Measurements from ENCODE around the gene OIP5. TPM values are rescaled to one million over a fixed set of nuclear protein-coding genes. Genes with fewer than 3 reads are reported as not detected.

OIP5 gene
- polyA plus RNA-seq, 1 donor from 2014 or later, result 1.7 TPM

DNA sequence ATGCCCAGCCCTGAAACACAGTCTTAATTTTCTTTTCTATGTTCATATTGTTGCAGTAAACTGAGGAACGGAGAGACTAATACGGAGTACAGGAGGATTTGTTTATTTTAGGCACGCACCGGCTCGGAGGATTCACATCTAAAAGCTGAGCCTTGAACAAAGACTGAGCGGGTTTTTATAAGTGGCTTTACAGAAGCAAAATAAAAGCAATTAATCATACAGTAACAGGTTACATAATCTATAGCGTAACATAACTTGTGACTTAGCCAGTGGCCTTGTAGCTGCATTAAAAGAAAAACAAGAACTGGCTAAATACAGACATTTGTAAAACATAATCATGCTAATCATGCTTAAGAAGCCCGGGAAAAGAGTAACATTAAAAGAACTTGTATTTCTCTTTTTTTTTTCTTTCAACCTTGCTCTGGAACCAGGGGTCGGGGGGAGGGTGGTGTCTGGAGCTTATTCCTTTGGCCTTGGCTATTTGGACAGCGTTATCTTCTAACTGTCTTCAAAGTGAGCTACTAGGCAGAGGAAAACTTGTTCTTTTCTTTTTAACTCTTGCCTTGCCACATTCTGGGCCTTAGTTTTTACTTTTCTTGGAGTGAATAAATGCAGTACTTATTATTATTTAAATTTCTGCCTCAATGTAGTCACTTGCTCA is 17.8 kb upstream of the OIP5 start:
- Histone ChIP-seq H3K9me3 (ENCODE audit: low read length) (no peaks in the 10 kb centered on the region), H3K4me2 (ENCODE audit: low read length) (no peak overlapping the region), H3K9me2 (ENCODE audit: insufficient read depth, low read length) (no peaks in the 10 kb centered on the region), H3K79me2 (replicated peaks; ENCODE audit: insufficient read depth, low read length) (no peaks in the 10 kb centered on the region), H4K20me1 (ENCODE audit: insufficient read depth) (no peaks in the 10 kb centered on the region), H3K4me3 (ENCODE audit: low read length) (no peak overlapping the region), H3K36me3 (ENCODE audit: insufficient read depth, low read length) (no peaks in the 10 kb centered on the region), H3K9ac (ENCODE audit: low read length) (no peak overlapping the region), H3K27ac (ENCODE audit: low read length) (no peak overlapping the region), H3K27me3 (ENCODE audit: insufficient read depth, low read depth, low read length) (no peaks in the 10 kb centered on the region), H3F3A (ENCODE audit: insufficient read depth, low read length, poor library complexity, severe bottlenecking) (no peaks in the 10 kb centered on the region), H2AFZ (ENCODE audit: low read depth, low read length) (no peak overlapping the region)
- TF ChIP-seq MXI1 (conservative IDR thresholded peaks at IDR 0.05; ENCODE audit: poor library complexity, severe bottlenecking) (no peak), TAF1 (IDR thresholded peaks at IDR 0.05; ENCODE audit: low read depth) (no peak), RAD21 (conservative IDR thresholded peaks at IDR 0.05) (no peak), EP300 (conservative IDR thresholded peaks at IDR 0.05; ENCODE audit: poor library complexity, severe bottlenecking) (no peak), SMC3 (conservative IDR thresholded peaks at IDR 0.05; ENCODE audit: poor library complexity) (no peak)

DNA sequence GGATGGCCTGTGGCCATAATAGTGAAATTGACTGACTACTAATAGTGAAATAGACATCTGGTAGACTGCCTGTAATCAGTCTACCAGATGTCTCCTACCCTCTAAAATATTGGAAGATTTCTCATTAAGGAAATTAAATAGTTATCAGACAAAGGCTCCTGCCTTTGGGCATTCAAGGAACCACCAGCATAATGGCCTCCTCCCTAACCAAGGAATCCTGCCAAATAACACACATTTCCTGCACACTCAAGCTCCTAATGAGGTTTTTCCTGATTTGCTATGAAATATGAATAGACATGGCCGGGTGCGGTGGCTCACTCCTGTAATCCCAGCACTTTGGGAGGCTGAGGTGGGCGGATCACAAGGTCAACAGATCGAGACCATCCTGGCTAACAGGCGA is 14.8 kb upstream of the OIP5 start:
- no peak overlapping the region for H2AFZ ChIP-seq (ENCODE audit: low read depth, low read length)
- H3K36me3 ChIP-seq (ENCODE audit: insufficient read depth, low read length), result no peaks in the 10 kb centered on the region
- no peak overlapping the region for H3K4me2 ChIP-seq (ENCODE audit: low read length)
- H3K4me3 ChIP-seq (ENCODE audit: low read length), result no peak overlapping the region
- H3K27ac ChIP-seq (ENCODE audit: low read length), result no peak overlapping the region
- no peaks in the 10 kb centered on the region for H4K20me1 ChIP-seq (ENCODE audit: insufficient read depth)
- H3K9ac ChIP-seq (ENCODE audit: low read length), result no peak overlapping the region
- no peaks in the 10 kb centered on the region for H3K79me2 ChIP-seq (replicated peaks; ENCODE audit: insufficient read depth, low read length)
- no peaks in the 10 kb centered on the region for H3K27me3 ChIP-seq (ENCODE audit: insufficient read depth, low read depth, low read length)
- no peak for TF ChIP-seq POLR2AphosphoS5 (IDR thresholded peaks at IDR 0.05)
- TF ChIP-seq, protein P1, sequence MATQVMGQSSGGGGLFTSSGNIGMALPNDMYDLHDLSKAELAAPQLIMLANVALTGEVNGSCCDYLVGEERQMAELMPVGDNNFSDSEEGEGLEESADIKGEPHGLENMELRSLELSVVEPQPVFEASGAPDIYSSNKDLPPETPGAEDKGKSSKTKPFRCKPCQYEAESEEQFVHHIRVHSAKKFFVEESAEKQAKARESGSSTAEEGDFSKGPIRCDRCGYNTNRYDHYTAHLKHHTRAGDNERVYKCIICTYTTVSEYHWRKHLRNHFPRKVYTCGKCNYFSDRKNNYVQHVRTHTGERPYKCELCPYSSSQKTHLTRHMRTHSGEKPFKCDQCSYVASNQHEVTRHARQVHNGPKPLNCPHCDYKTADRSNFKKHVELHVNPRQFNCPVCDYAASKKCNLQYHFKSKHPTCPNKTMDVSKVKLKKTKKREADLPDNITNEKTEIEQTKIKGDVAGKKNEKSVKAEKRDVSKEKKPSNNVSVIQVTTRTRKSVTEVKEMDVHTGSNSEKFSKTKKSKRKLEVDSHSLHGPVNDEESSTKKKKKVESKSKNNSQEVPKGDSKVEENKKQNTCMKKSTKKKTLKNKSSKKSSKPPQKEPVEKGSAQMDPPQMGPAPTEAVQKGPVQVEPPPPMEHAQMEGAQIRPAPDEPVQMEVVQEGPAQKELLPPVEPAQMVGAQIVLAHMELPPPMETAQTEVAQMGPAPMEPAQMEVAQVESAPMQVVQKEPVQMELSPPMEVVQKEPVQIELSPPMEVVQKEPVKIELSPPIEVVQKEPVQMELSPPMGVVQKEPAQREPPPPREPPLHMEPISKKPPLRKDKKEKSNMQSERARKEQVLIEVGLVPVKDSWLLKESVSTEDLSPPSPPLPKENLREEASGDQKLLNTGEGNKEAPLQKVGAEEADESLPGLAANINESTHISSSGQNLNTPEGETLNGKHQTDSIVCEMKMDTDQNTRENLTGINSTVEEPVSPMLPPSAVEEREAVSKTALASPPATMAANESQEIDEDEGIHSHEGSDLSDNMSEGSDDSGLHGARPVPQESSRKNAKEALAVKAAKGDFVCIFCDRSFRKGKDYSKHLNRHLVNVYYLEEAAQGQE (IDR thresholded peaks at IDR 0.05; ENCODE audit: borderline replicate concordance), result no peak
- no peak for TF ChIP-seq SMC3 (conservative IDR thresholded peaks at IDR 0.05; ENCODE audit: poor library complexity)
- no peak for TF ChIP-seq RAD21 (conservative IDR thresholded peaks at IDR 0.05)
- no peak for TF ChIP-seq EP300 (conservative IDR thresholded peaks at IDR 0.05; ENCODE audit: poor library complexity, severe bottlenecking)
- TF ChIP-seq, protein P2, sequence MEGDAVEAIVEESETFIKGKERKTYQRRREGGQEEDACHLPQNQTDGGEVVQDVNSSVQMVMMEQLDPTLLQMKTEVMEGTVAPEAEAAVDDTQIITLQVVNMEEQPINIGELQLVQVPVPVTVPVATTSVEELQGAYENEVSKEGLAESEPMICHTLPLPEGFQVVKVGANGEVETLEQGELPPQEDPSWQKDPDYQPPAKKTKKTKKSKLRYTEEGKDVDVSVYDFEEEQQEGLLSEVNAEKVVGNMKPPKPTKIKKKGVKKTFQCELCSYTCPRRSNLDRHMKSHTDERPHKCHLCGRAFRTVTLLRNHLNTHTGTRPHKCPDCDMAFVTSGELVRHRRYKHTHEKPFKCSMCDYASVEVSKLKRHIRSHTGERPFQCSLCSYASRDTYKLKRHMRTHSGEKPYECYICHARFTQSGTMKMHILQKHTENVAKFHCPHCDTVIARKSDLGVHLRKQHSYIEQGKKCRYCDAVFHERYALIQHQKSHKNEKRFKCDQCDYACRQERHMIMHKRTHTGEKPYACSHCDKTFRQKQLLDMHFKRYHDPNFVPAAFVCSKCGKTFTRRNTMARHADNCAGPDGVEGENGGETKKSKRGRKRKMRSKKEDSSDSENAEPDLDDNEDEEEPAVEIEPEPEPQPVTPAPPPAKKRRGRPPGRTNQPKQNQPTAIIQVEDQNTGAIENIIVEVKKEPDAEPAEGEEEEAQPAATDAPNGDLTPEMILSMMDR (IDR thresholded peaks at IDR 0.05; ENCODE audit: poor library complexity, severe bottlenecking), result no peak
- TF ChIP-seq EZH2 (IDR thresholded peaks at IDR 0.05; ENCODE audit: borderline replicate concordance, insufficient read depth, low read length, poor library complexity, severe bottlenecking), result no peak
- TF ChIP-seq TAF1 (IDR thresholded peaks at IDR 0.05; ENCODE audit: low read depth), result no peak
- TF ChIP-seq MXI1 (conservative IDR thresholded peaks at IDR 0.05; ENCODE audit: poor library complexity, severe bottlenecking), result no peak
- no peaks in the 10 kb centered on the region for H3K9me3 ChIP-seq (ENCODE audit: low read length)
- H3F3A ChIP-seq (ENCODE audit: insufficient read depth, low read length, poor library complexity, severe bottlenecking), result no peaks in the 10 kb centered on the region
- no peaks in the 10 kb centered on the region for H3K9me2 ChIP-seq (ENCODE audit: insufficient read depth, low read length)

All from neural cell (in vitro differentiated cells).